Stimulated activated CD8-positive, alpha-beta memory T cell treated with anti-CD3 and anti-CD28 coated beads, Interleukin-4, amount 100 ng/mL, for 48 hours (primary cell): Measurements from ENCODE around the gene DAB2.

Source experiments
- DNase-seq: peaks from one replicate; pipeline ENCODE4 v3.0.0-alpha.2; 2020

The DAB2 gene

DNA sequence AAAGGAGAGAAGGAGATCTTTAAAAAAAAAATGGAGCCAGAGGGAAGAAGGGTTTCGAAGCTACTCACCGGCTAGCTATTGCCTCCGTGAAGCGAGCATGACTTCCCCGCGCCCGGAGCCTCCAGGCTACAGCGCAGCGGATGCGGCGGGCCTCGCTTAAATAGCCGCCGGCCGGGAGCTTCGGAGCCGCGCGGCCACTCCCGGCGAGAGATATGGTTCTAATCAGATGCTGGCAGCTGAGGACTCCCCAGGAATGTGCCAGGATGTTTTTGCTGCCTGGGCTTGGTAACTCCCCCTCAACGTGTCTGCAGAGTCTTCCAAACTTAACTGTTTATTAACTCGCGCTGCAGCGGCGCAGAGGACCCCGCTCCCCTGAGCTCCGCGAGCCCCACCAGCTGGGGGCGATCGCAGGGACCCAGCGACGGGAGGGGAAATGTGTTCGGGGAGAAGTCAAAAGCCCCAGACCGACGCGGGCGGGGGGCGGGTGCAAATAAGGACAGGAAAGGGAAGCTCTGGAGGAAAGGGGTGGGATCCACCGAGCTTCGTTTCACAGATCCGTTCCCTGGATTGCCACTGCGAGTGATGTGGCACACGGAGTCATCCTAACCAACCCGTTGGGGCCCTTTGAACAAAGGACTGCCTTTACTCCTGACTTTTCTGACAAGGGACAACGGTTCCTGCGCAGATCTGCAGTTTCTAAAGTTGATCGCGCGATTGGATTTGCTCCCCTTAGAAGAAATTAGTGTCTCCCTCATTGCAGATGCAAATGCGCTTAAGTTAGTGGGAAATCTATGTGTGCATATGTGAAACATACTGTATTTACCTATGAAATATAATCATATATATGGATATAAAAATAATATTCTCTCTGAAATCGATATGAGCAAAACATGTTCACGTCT, at the start of gene DAB2:
Gene DAB2, minus strand, starts transcription at position 245 of the 902 bp plus-strand sequence. CDS start 30,660 bp downstream, outside the sequence.
- peak; percentile 62 for DNase-seq

GRCh38 chr5:39473156-39473775, 48.5 kb upstream of the DAB2 start:
- no peak for DNase-seq

GRCh38 chr5:39471836-39472508, 47.2 kb upstream of the DAB2 start:
- DNase-seq: no peak

DNA sequence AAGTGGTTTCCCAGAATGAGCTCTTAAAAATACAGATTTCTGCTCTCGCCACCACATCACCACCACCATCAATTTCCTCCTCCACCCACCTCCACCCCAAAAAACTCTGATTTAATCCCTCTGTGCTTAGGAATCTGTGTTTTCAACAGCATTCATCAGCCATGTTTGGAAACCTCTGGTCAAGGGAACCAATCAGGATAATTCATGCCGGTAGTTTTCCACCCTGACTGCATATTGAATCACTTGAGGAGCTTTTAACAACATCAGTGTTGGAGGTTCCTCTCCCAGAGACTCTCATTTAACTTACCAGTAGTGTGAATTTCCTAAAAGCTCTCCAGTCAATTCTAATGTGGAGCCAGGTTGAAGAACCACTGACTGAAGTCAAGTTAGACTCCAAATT, 46.0 kb upstream of the DAB2 start:
- no peak for DNase-seq

DNA sequence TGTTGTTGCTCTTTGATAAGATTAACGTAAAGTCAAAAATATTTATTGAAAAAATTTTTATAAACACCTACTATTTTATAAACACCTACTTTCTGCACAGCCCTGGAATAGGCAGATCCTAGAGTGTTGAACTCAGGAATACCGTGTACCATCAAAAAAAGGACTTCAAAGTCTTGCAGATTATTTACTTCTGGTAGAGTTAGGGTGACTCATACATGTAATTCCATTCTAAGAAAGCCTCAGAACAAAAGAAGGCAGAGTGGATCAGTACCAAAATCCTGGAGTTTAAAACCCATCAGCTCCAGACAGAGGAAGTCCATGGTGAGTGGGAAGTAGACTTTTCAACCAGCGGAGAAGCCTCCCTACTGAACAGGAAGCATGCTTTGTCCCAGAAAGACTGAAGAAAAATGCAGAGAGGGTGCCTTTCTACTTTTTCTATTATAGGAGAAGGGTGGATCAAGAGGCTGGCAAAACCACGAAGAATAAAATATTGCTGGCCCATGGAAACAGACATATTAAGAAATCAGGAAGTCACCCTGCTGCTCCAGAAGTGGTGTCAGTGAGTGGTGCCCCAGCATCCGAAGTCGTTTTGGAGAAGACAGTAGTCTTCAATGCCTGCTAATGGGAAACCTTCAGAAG, 45.1 kb upstream of the DAB2 start:
- DNase-seq: no peak

DNA sequence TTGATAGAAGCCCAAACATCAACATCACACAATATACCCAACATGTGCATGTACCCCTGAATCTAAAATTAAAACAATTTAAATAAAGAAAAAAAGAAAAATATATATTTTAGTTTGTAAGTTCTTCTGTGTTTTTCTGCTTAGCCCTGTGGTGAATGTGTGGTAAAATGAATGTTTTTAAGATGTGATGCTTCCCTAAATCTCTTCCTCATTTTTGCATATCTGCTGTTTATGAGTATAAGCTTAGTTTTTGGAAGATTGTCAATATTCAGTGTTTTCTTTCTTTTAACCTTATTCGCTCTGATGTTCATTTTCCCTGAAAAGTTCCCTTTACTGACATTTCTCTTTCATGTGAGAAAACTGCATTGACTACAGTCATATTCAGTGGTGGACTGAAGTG, 44.4 kb upstream of the DAB2 start:
- DNase-seq: no peak

DNA sequence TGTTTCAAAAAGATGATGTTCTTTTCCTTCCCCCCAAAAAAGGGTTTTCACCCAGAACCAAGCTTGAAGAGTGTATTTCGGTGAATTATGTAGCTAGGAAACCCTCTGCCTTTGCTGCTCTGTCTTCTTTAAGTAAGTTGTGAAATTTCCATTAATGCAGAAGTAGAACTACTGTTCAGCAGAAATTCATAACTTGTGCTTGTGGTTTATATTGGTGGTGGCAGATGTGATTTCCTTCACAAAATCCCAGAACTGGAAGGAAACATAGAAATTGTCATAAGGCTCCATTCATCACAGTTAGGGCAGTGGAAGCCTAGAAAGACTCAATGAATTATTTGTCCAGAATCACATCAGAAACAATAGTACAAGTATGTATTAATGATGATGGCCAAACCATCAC, 42.1 kb upstream of the DAB2 start:
- no peak for DNase-seq

DNA sequence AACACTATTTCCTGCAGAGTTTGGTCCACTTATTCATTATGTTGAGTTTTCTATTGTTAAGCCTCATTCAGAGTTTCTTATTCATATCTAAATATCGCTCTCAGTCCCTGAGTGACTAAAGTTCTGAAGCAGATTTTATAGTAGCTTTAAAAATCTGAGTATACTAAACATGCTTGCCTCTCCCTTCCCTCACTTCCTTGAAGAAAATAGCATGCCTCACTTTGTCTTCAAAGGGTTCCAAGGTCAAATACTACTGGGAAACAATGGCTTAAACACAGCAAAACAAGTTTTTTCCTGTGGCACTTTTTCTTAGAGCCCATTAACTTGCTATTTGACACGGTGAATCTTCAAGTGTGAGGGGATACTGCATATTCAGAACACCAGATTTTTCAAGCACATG, 41.1 kb upstream of the DAB2 start:
- DNase-seq: no peak

GRCh38 chr5:39465097-39465496, 40.3 kb upstream of the DAB2 start:
- DNase-seq: no peak

DNA sequence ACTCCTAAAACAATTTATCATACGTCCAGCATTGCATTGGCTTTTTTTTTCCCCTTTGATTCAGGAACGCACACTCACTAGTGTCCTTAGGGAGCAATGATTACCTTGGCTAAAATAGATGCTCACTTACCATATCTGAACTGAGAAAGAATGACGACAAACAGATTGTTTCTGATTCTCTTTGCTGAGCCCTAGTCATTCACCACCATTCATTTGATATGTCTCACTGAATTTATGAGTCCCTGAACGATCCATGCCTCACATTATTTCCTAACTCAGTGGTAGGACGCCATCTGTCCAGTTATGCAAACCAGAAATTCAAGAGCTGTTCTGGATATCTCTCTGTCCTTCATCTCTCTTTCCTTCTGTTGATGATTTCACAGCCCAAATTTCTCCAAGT, 39.3 kb upstream of the DAB2 start:
- no peak for DNase-seq

DNA sequence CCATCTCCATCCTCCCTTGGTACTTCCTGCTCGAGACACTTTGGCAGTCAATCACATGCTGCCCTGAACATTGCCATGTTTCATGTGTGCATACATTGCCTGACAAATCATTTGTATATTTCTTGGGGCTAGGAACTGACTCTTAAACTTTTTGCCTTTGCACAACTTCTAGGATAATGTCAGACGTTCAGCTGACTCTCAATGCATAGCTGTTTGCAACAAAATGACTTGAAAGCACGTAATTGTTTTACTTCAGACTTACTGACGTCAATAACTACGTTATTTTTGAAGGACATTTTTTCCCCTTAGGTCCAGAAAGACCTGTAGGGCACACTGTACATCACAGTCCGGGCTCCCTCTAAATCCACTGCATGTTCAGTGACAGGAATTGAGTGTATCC, 37.4 kb upstream of the DAB2 start:
- DNase-seq: no peak

GRCh38 chr5:39461007-39461682, 36.4 kb upstream of the DAB2 start:
- no peak for DNase-seq

- no peak for DNase-seq
Measured at GRCh38 chr5:39459907-39460306, 35.1 kb upstream of the DAB2 start.

GRCh38 chr5:39459071-39459470, 34.3 kb upstream of the DAB2 start:
- no peak for DNase-seq

DNA sequence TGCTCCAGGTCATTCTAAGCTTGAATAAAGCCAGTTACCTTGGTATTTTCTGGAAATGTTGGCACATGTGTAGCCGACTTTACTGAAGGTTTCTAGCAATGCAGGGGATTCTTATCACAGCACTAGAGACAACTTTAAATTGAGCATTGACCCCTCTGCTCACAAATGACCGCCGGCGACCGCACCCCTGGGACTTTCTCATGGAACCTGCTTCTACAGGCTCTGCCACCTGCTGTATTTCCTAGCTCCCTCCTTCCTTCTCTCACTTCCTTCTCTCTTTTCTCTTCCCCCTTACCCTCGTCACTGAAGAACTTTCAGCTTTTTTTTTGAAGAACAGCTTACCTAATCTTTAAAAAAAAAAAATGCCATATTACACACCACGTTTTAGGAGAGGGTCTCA, 30.9 kb upstream of the DAB2 start:
- DNase-seq: no peak

GRCh38 chr5:39453606-39454005, 28.8 kb upstream of the DAB2 start:
- DNase-seq: no peak

- no peak for DNase-seq
Measured at GRCh38 chr5:39452846-39453245, 28.1 kb upstream of the DAB2 start.

DNA sequence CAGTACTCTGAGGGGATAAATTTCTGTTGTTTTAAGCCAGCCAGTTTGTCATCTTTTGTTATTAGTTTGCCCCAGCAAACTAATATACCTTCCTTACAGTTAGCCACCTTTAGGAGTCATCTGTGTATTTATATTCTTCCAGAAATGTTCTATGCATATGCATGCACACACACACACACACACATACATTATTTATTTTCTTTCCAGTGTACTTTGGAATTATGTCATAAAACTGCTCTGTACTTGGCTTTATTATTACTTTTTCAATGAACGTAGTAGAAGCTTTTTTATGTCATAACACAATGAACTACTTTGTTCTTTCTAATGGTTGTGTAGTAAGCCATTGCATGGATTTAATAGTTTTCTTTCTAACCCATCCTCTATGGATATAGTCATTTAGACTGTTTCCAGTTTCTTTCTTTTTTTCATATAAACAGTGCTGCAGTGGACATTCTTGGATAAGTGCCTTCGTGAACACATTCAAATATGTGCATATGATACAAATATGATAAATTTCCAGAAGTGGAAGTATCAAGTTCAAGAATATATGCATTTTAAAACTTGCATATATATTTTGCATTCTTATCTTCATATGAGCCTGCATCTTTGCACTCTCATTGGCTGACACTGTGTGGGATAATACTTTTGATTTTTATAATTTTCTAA, 26.6 kb upstream of the DAB2 start:
- no peak for DNase-seq

DNA sequence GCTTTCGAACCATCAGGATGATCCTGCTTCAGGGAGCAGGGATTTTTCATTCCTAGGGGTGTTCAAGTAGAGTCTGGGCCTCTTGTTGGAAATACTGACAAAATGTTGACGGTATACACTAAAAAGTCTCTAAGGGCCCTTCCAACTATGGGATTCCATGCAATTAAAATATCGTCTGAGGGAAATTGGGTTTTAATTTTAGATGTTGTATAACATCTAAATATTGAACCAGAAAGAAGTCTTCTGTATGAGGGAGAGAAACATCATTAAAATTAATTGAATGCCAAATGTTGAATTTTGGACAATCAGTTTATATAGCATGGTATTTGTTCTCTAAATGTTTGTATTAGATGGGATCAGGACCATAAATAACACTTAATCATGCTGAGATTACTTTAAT, 25.7 kb upstream of the DAB2 start:
- no peak for DNase-seq

DNA sequence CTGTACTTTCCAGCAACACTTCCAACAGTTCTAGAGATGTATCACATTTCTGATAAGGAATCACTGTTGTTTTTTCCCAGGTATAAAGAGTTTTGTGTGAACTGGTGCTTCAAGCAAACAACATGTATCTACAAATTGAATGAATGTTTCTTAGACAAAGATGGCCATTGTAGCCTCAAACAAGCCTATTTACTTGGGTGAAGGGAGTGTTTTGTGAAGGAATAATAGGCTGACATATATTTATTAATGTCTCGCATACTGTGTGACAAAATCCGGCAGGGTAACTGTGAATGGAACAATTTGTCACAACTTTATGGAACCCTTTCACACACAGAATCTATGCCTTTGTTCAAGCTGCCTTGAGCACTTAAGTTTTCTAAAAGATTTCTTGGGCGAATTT, 24.8 kb upstream of the DAB2 start:
- DNase-seq: no peak

GRCh38 chr5:39448506-39449128, 23.8 kb upstream of the DAB2 start:
- no peak for DNase-seq

- DNase-seq: no peak
Measured at GRCh38 chr5:39447968-39448367, 23.2 kb upstream of the DAB2 start.
